HG02973 (cell line): ENCODE results near the gene STAC3.
A peak's percentile ranks its signal among the peaks of the same experiment; 100 is the strongest.

Experiments
- ATAC-seq: cut with Tn5 transposase; IDR thresholded peaks from one replicate; pipeline ENCODE4 v1.9.1; 2021; ENCODE audit warnings: moderate library complexity; ENCODE audit not compliant: unreplicated experiment

The STAC3 gene

GRCh38 chr12:57255916-57256315 is 4.9 kb upstream of the STAC3 start:
- no peak for ATAC-seq

DNA sequence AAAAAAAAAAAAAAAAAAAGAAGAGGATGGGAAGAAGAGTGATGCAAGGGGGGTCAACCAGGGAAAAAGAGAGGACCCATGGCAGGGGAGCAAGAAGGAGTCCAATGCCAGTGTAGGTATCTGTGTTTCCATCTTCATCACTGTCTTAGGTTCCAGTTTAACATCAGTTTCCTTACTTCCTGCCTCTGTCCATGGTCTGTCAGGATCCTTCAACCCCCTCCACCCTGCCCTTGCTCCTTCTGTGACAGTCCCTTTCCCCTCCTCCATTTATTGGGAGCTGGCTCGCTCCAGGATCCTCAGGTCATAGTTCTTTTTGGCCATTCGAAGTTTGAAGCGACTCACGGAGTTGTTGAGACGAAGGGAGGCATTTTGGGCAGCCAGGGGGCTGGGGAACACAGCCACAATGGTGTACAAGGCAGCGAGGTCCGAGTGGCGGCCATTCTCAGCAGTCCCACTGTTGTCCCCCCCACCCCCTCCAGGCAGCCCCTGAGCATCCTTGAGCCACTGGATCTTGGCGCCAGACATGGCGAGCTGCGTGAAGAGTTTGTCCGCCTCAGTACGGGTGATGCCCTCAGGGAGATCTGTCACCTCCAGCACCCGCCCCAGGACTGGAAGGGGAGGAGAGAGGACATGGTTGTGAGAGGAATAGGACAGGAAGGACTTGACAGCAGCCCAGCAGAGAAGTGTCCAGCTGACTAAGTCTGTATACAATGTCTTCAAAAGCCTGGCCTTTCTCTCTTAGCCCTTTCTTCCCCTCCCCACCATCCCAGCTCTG is 3.7 kb upstream of the STAC3 start:
- ATAC-seq: no peak

- ATAC-seq: no peak
These were observed 446 bp downstream of the STAC3 start for GRCh38 chr12:57250541-57250940.

DNA sequence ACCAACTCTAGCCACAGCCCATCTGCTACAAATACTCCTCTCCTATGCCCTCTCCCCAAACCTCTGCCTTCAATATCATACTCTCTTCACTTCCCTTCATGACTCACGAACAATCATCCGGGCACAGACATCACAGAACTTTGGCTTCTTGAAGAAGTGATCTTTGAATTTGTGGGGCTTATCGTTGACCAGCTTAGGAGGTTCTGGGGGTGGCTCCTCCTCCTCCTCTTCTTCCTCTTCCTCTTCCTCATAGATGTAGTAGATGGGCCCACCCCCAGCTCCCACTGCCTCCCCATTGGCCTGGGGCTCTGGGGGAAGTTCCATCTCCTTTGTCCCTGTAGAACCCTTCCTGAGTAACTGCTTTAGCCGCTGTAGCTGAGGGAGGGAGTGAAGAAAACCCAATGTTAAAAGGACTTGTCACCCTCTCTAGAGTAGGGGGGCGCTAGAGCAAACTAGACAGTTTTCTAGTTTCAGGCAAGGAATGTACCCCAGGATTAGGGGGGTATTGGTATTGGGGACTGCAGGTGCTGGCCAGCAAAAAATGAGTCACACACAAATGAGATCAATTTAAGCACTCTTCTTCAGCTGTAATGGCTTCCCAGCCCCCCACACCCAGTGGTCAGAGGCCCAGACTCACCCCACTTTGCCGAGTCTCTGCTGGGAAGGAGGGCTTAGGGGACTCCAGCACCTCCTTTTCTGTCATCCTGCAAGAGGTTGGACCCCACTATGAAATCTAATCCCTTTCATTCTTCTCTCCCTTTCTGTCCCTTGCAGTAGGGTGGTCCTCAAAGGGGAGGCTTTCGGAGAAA is 1.8 kb downstream of the STAC3 start:
- no peak for ATAC-seq

DNA sequence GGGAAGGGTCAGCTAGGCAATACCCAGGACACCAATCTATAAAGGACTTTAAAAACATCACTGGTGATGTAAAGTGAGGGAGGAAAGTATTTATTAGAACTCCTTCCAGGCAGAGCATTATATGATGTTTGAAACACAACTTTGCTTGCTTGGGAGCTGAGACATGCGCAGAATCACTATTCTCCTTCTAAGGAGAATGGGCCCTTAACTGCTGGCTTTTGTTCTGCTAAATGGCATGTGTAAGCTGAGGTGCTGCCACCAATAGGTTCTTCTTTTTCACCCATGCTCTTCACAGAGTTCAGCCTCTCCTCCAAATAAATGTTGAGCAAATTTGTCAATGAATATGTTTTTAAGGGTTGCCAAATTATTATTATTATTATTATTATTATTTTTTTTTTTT is 3.9 kb downstream of the STAC3 start:
- ATAC-seq: no peak

DNA sequence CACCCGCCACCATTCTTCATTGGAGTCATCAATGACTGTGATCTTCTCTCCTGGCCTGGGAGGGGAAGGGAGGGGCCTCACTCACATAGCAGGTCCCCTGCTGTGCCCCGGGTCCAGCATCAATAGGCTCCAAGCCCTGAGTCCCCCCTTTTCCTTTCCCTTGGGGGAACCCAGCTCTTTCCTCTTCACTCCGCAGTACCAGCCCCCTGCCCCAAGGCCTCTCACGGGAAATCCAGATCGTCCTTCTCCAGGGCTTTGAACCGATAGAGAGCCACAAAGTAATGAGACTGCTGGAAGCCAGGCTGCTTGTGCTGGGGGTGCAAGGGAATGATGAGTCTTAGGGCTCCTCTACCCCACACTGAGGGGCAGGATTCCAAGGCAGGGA is 6.7 kb downstream of the STAC3 start:
- no peak for ATAC-seq

GRCh38 chr12:57243521-57244311 is 7.3 kb downstream of the STAC3 start:
- ATAC-seq: no peak

DNA sequence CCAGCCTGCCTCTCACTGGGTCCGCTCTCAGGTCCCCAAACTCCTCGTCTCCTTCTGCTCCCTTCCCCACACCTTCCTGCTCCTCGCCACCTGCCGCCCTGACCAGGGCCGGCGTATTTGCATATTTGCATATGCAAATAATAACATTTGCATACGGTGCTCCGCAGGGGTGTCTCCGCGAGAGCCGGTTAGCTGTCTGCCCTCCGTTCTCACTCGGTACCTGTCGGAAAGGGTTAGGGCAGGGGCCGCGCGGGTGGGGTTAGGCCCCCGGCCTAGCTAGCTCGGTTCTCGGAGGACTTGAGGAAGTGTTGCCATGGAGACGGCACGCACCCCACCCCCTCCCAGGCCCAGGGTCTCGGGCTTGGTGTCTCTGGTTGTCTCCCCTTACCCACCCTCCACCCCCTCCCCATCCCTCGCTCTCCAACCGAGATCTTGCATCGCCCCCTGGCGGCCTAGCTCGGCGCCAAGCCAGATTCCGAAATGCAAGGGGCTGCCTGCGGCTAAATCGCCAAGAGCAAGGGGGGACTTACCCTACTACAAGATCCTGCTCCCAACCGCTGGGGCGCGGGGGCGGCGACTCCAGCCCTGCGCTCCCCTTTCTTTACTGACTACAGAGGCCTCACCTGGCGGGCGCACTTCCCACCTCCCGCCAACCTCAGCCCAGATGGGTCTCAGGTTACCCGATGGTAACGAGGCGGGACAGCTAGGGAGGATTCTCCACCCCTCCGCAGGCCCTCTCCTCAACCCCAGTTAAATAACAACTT is 8.1 kb downstream of the STAC3 start:
- no peak for ATAC-seq

DNA sequence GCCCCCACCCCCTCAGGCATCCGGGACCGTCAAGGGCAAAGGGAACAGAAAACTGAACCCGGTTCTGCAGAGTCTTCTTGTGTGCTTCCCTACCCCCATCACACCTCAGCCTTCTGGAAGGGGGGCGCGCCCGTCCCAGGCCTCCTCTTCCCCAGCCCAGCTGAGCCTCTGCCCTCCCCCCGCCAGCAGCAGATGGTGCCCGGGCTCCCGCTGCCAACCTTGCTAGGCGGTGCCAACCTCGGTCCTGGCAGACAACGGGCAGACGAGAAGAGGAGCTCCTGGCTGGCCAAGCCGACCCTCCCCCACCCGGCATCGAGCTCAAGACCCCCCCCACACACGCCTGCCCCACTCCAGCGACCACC is 8.7 kb downstream of the STAC3 start:
- ATAC-seq: no peak

DNA sequence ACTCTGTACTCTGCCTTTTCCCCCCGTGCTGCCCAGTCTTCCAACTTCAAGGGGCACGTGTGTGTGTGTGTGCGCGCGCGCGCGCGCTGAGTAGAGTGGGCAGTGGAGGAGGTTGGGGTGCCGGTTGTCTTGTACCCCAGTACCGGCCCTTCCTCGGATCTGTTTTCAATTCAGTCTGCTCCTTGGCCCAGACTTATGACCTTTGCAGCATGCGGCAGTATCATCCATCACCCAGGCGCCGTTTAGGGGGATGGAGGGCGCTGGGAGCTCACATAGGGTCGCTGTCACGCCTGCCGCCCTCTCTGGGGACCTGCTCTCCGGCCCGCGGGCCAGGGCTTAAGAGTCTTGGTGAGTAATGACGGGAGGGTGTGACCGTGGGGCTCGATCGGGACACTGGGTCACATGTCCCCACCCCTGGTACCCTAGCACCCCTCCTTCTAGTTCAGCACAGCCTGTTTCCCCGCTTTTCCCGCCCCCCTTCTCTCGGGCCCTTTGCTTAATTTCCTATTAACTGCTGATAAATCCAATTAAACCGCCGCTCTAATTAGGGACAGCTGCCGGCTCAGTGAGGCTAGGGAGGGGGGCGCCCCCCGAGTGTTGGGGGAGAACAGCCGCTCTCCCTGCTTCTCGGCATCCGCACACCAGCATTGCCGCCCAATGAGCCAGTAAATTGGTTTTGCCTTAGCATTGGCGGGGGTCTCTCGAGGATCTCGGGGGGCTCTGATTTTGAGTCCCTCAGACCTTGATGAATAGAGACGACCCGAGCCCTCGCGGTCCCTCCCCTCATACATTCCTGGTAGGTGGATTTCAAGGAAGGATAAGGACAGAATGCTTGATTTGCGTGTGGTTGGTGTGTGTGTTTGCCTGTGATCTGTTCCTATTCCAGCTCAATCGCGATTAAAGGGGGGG is 9.3 kb downstream of the STAC3 start:
- no peak for ATAC-seq

DNA sequence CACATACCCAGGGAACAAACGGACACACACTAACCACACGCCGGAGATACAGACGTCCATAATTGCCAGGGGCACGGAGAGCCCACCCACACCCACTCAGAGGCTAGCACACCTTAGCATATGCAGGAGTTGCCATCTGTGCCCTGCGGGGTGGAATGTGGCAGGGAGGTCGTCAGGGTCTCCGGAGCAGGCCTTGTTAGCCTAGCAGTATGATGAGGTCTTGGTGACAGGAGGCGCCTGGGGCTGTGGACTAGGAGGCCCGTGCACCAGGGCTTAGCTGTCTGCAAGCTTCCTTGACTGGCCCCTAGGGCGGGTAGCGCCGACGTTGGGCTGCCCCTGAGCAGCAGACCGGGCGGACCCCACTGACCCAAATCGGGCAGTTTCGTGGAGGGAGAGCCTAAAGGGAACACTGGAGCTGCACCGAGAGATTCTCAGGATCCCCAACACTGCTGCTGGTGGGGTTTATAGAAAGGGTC is 10.0 kb downstream of the STAC3 start:
- no peak for ATAC-seq

DNA sequence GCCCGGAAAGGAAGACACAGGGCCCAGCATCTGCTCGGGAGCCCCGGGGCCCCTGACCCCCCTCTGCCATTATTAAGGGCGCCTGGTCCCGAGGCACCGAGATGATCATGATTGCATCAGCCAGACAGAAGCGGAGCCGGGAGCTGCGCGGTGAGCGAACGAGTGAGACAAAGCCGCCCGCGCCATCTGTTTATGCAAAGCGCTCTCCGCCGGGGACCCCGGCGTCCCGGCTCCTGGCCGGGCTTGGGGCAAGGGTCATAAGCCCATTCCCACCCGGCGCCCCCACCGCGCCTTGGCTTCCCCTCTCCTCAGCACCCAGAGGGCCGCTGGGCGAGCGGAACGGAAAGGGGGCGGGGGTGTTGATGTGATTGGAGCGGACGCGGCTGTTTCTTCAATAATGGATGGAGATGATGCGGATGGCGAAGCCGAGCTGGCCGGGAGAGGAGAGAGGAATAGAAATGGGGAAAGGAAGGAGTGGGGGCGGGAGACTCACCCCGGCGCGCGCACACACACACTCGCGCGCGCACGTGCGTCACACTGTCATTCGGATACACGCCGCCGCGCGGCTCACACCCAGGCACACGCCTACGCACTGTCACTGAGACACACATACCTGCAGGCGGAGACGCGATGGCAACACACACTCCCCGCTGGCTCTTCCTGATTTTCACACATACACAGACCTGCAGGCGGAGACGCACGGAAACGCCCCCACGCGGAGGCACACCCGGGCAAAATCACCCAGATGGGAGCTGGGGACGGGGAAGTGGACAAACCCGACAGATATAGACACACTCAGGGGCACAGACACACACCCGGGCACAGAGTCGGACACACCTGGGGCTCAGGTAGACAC is 10.7 kb downstream of the STAC3 start:
- no peak for ATAC-seq

DNA sequence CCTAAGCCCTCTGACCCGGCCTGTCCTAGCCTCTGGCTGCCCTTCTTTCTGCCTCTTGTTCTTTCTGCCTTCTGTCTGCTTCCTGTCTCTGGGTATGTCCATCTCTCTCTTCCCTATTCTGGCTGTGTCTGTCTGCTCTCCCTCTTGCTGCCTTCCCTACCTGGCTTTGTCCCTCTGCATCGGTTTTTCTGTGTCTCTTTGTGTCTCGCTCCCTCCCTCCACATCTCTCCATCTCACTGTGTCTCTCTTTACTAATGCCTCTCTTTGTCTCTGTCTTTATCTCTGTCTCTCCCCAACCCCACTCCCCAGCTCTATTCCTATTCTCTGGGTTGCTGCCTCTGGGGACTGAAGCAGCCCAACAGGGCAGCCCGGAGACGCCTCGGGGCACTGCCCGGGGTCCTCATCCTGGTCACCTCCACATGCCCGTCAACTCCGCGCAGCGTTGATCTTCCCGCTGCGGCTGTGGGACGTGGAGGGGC is 11.4 kb downstream of the STAC3 start:
- ATAC-seq: no peak

GRCh38 chr12:57238854-57239554 is 12.0 kb downstream of the STAC3 start:
- ATAC-seq: peak; percentile 41

- ATAC-seq: no peak
These were observed 12.8 kb downstream of the STAC3 start for GRCh38 chr12:57237932-57238853.

DNA sequence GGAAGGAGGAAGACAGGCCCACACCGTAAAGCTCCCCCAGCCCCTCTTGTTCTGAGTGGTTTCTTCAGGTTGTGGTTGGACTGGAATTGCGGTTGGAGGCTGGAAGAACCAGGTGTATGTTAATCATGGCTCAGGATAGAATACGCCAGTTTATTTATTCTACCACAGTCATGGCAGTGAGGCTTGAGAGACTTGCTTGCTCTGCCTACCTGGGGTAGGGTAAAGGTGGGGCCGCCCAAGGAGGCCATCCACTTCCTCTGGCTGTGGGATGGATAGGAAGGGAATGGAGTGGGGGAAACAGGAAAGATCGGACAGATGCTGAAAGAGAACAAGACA is 13.4 kb downstream of the STAC3 start:
- ATAC-seq: no peak

- ATAC-seq: no peak
These were observed 13.9 kb downstream of the STAC3 start for GRCh38 chr12:57236925-57237595.
